Endothelial cell of umbilical vein (primary cell): ENCODE measurements around the gene OR10Z1. TPM values are rescaled to one million over a fixed set of nuclear protein-coding genes. Genes with fewer than 3 reads are reported as not detected.

ENCODE experiments used
- BruUV-seq: library from RNA; stranded (reverse); fragments of 400-500 nt; replicated peaks from 2 replicates; lab custom pipeline; 2021; lab: Mats Ljungman, UMichigan
- CTCF ChIA-PET: fragments of 300-600, 350-600 bp; sonication (Branson Sonifier 250); formaldehyde crosslinking; loops from one replicate; lab custom pipeline; 2021; ENCODE audit warnings: antibody characterized with exemption, inconsistent platforms; lab: Charles Lee
- POLR2A ChIA-PET: fragments of 300-600, 350-600 bp; sonication (Branson Sonifier 250); formaldehyde crosslinking; loops from one replicate; lab custom pipeline; 2021; ENCODE audit warnings: antibody characterized with exemption, inconsistent platforms; lab: Charles Lee
- DNase-seq: peaks from one replicate; pipeline ENCODE4 v3.0.0-alpha.2; 2011; ENCODE audit warnings: low read depth, low spot score
- FAIRE-seq: peaks from 2 replicates; lab custom pipeline; 2011; peaks lifted over from hg19 to GRCh38; lab: Jason Lieb, UNC
- H2AFZ ChIP-seq: 2 replicates; pipeline ENCODE4 v1.6.0; 2012; ENCODE audit warnings: low read depth, low read length, control low read depth, inconsistent platforms
- H3K27ac ChIP-seq: 2 replicates; pipeline ENCODE4 v1.5.1; 2011; ENCODE audit warnings: low read depth, mild to moderate bottlenecking, control low read depth, low read length, moderate library complexity; ENCODE audit not compliant: insufficient read depth
- H3K27me3 ChIP-seq, 2 experiments: 2 replicates each; pipeline versions ENCODE4 v1.6.0 to v1.6.1; 2011; ENCODE audit warnings: low read length in 2 of 2, mixed read lengths in 1 of 2; ENCODE audit not compliant: control insufficient read depth in 2 of 2, insufficient read depth in 2 of 2
- H3K36me3 ChIP-seq, 2 experiments: 2 replicates in 1 of 2; 3 replicates in 1 of 2; pipeline ENCODE4 v1.5.1; 2011; ENCODE audit warnings: low read length in 2 of 2, mild to moderate bottlenecking in 1 of 2, moderate library complexity in 1 of 2; ENCODE audit not compliant: control insufficient read depth in 2 of 2, insufficient read depth in 2 of 2; ENCODE audit errors: extremely low read depth in 1 of 2
- H3K4me1 ChIP-seq: 3 replicates; pipeline ENCODE4 v1.5.1; 2011; ENCODE audit warnings: mild to moderate bottlenecking, low read length; ENCODE audit not compliant: control insufficient read depth, insufficient read depth; ENCODE audit errors: extremely low read depth
- H3K4me2 ChIP-seq: 2 replicates; pipeline ENCODE4 v1.6.1; 2011; ENCODE audit warnings: low read length, control low read depth, mixed read lengths; ENCODE audit not compliant: insufficient read depth
- H3K4me3 ChIP-seq, 3 experiments: fragments of 200-600 bp in 1 of 3; sonication (generic), shearing (Covaris generic) in 1 of 3; replicated peaks in 1 of 3; 2 replicates each; pipeline ENCODE4 v1.5.1; 2011 to 2016; ENCODE audit warnings: control low read depth in 3 of 3, low read length in 3 of 3, mild to moderate bottlenecking in 2 of 3, inconsistent platforms in 1 of 3, low read depth in 1 of 3, moderate library complexity in 1 of 3; ENCODE audit not compliant: insufficient read depth in 1 of 3
- H3K79me2 ChIP-seq: 2 replicates; pipeline ENCODE4 v1.6.0; 2012; ENCODE audit warnings: low read length, inconsistent platforms; ENCODE audit not compliant: control insufficient read depth, insufficient read depth
- H3K9ac ChIP-seq: replicated peaks from 2 replicates; pipeline ENCODE3; 2011; ENCODE audit warnings: low read length, control low read depth; ENCODE audit not compliant: insufficient read depth; ENCODE audit errors: extremely low read depth
- H3K9me1 ChIP-seq: replicated peaks from 3 replicates; pipeline ENCODE4 v1.6.0; 2011; ENCODE audit warnings: mild to moderate bottlenecking, low read length; ENCODE audit not compliant: control insufficient read depth, insufficient read depth; ENCODE audit errors: extremely low read depth
- H3K9me3 ChIP-seq: replicated peaks from 2 replicates; pipeline ENCODE4 v1.5.1; 2012; ENCODE audit warnings: low read length, inconsistent platforms; ENCODE audit not compliant: control insufficient read depth, insufficient read depth
- H4K20me1 ChIP-seq: replicated peaks from 2 replicates; pipeline ENCODE3; 2011; ENCODE audit warnings: mild to moderate bottlenecking, low read length; ENCODE audit not compliant: control insufficient read depth, insufficient read depth; ENCODE audit errors: extremely low read depth
- EZH2 ChIP-seq: IDR thresholded peaks from 2 replicates; pipeline ENCODE4 v1.6.1; 2012; ENCODE audit warnings: borderline replicate concordance, low read depth, mild to moderate bottlenecking, moderate library complexity, low read length, inconsistent platforms; ENCODE audit not compliant: severe bottlenecking
- FOS ChIP-seq: IDR thresholded peaks from 2 replicates; pipeline ENCODE4 v1.6.1; 2011; ENCODE audit warnings: mild to moderate bottlenecking, low read length, moderate library complexity, borderline replicate concordance; ENCODE audit not compliant: insufficient read depth
- GATA2 ChIP-seq: IDR thresholded peaks from 2 replicates; pipeline ENCODE4 v1.7.0; 2011; ENCODE audit warnings: low read depth, mild to moderate bottlenecking, moderate library complexity, mixed read lengths, low read length; ENCODE audit not compliant: insufficient read length, insufficient read depth
- JUN ChIP-seq: IDR thresholded peaks from 2 replicates; pipeline ENCODE4 v1.6.1; 2011; ENCODE audit warnings: borderline replicate concordance, low read depth; ENCODE audit not compliant: insufficient read length, insufficient read depth
- MYC ChIP-seq: IDR thresholded peaks from one replicate; pipeline ENCODE4 v1.6.1; 2011; ENCODE audit warnings: mild to moderate bottlenecking, low read depth, low read length
- POLR2A ChIP-seq: IDR thresholded peaks from 2 replicates; pipeline ENCODE4 v1.6.1; 2012; ENCODE audit warnings: low read depth, mild to moderate bottlenecking, control low read depth, low read length
- POLR2AphosphoS5 ChIP-seq: IDR thresholded peaks from 2 replicates; pipeline ENCODE4 v1.6.1; 2012; ENCODE audit warnings: low read depth, mild to moderate bottlenecking, control low read depth, low read length, moderate library complexity; ENCODE audit not compliant: insufficient read depth
- dilution Hi-C: fragments of 300-500 bp; cut with MboI; formaldehyde crosslinking; loops from one replicate; pipeline ENCODE4 v1.15.0; 2019; ENCODE audit warnings: low sequenced_read_pairs; ENCODE audit not compliant: extremely low pct_ligation_motif_present
- intact Hi-C: fragments of 100-400 bp; cut with micrococcal nuclease; formaldehyde crosslinking; loops from one replicate; pipeline ENCODE4 v1.10.0; 2022
- polyA plus RNA-seq, 4 experiments: library from polyadenylated mRNA; depleted of rRNA in 3 of 4; stranded (reverse) in 3 of 4; unstranded in 1 of 4; fragments of >200 nt; gene quantifications; 2 replicates each; pipeline versions ENCODE4 v1.2.1 to v1.2.3, GENCODE V29; 2011 to 2012; ENCODE audit warnings: missing spikeins in 1 of 4
- total RNA-seq: library from RNA; stranded (reverse); gene quantifications from 2 replicates; pipeline ENCODE4 v1.2.3, GENCODE V29; 2021
- TF ChIP-seq, protein P1 (sequence below): IDR thresholded peaks from 2 replicates; pipeline ENCODE4 v1.6.1; 2011; ENCODE audit not compliant: insufficient read depth, insufficient read length
- TF ChIP-seq, protein P2 (sequence below), 2 donors: IDR thresholded peaks; 1 replicate in 1 of 2; 2 replicates in 1 of 2; pipeline ENCODE4 v1.5.1; 2011; ENCODE audit warnings: low read length in 2 of 2, mild to moderate bottlenecking in 2 of 2, moderate library complexity in 2 of 2, control low read depth in 1 of 2, inconsistent platforms in 1 of 2, low read depth in 1 of 2; ENCODE audit not compliant: insufficient read depth in 1 of 2; ENCODE audit errors: extremely low read depth in 1 of 2

OR10Z1 gene
- total and polyA plus RNA-seq, 2 donors (not counting 3 experiments of a cell fraction or from before 2014, with no cell fraction given), result not detected

DNA sequence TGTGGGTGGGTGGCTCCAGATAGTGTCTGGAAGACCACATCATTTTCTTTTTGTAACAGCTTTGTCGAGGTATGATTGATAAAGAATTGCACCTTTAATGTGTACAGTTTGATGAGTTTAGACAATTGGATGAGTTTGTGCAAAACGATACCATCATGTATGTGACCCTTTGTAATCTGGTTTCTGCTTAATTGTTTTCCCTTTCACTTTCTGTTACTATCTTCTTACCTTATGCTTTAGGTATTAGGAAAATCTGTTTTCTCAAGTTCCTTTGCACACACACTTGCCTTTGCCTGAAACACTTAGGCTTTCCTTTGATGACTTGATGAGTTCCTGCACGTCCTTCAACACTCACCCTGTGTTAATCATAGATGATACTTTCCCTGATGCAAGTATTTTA lies 6.8 kb downstream of the OR10Z1 start:
- Histone ChIP-seq H3K9ac (no peak overlapping the region), H2AFZ (no peak overlapping the region), H3K27ac (no peak overlapping the region), H3K27me3 (no peaks in the 10 kb centered on the region), H3K79me2 (no peaks in the 10 kb centered on the region), H3K9me1 (no peaks in the 10 kb centered on the region), H3K9me3 (no peaks in the 10 kb centered on the region), H3K4me2 (no peak overlapping the region), H3K4me3 (no peak overlapping the region), H3K36me3 (no peaks in the 10 kb centered on the region), H3K4me1 (no peaks in the 10 kb centered on the region), H4K20me1 (no peaks in the 10 kb centered on the region)
- FAIRE-seq (no peak), DNase-seq (no peak)
- intact Hi-C loops, result no loop called here
- no TSS peak for BruUV-seq
- ChIA-PET CTCF (interaction anchor here (0.6 kb wide), 1 partner anchor 11 kb away, joined by 3 read pairs; no protein-coding TSS in a partner anchor), POLR2A (no interaction called here)
- dilution Hi-C loops, result no loop called here
- TF ChIP-seq MYC (no peak), EZH2 (no peak), POLR2AphosphoS5 (no peak), JUN (no peak), POLR2A (no peak), GATA2 (no peak), FOS (no peak)
- TF ChIP-seq, protein P1, sequence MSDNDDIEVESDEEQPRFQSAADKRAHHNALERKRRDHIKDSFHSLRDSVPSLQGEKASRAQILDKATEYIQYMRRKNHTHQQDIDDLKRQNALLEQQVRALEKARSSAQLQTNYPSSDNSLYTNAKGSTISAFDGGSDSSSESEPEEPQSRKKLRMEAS, result no peak
- TF ChIP-seq, protein P2, sequence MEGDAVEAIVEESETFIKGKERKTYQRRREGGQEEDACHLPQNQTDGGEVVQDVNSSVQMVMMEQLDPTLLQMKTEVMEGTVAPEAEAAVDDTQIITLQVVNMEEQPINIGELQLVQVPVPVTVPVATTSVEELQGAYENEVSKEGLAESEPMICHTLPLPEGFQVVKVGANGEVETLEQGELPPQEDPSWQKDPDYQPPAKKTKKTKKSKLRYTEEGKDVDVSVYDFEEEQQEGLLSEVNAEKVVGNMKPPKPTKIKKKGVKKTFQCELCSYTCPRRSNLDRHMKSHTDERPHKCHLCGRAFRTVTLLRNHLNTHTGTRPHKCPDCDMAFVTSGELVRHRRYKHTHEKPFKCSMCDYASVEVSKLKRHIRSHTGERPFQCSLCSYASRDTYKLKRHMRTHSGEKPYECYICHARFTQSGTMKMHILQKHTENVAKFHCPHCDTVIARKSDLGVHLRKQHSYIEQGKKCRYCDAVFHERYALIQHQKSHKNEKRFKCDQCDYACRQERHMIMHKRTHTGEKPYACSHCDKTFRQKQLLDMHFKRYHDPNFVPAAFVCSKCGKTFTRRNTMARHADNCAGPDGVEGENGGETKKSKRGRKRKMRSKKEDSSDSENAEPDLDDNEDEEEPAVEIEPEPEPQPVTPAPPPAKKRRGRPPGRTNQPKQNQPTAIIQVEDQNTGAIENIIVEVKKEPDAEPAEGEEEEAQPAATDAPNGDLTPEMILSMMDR (IDR thresholded peaks at IDR 0.05; ENCODE audit: extremely low read depth in 1 of 2, insufficient read depth in 1 of 2, low read depth in 1 of 2, low read length in 2 of 2), result no peak
